T follicular helper cell (primary cell): ENCODE results near the gene AMN1.
"Not testable (repeated sequence)": the region's sequence is repeated elsewhere in the genome, so short reads cannot be mapped to it uniquely, and the experiment has no call there.

Experiments used
- DNase-seq: peaks from one replicate; pipeline ENCODE4 v3.0.0-alpha.2; 2020; ENCODE audit warnings: low read depth

The AMN1 gene

GRCh38 chr12:31685801-31686200, 43.0 kb downstream of the AMN1 start:
- no peak for DNase-seq

- DNase-seq: peak; percentile 47
These were observed 46.5 kb downstream of the AMN1 start for GRCh38 chr12:31682136-31682962.

- no peak for DNase-seq
These were observed 56.3 kb downstream of the AMN1 start for GRCh38 chr12:31672521-31672920.

GRCh38 chr12:31669582-31669981, 59.2 kb downstream of the AMN1 start:
- DNase-seq: not testable (repeated sequence)

GRCh38 chr12:31669020-31669419, 59.8 kb downstream of the AMN1 start:
- no peak for DNase-seq

GRCh38 chr12:31664038-31664437, 64.8 kb downstream of the AMN1 start:
- DNase-seq: no peak

GRCh38 chr12:31663576-31663975, 65.2 kb downstream of the AMN1 start:
- no peak for DNase-seq

- DNase-seq: no peak
These were observed 66.5 kb downstream of the AMN1 start for GRCh38 chr12:31662176-31662849.

GRCh38 chr12:31659087-31659942, 69.5 kb downstream of the AMN1 start, which contains the start of gene ETFBKMT:
Gene ETFBKMT, plus strand, starts transcription at chr12:31659688. Its CDS starts 2,266 bp downstream, at chr12:31661954.
- peak; percentile 87 for DNase-seq

GRCh38 chr12:31658471-31659086, 70.2 kb downstream of the AMN1 start:
- DNase-seq: no peak

GRCh38 chr12:31655792-31656191, 73.0 kb downstream of the AMN1 start:
- no peak for DNase-seq

GRCh38 chr12:31655208-31655607, 73.6 kb downstream of the AMN1 start:
- no peak for DNase-seq

GRCh38 chr12:31651893-31652521, 76.8 kb downstream of the AMN1 start:
- no peak for DNase-seq

- no peak for DNase-seq
These were observed 77.9 kb downstream of the AMN1 start for GRCh38 chr12:31650918-31651317.

- no peak for DNase-seq
These were observed 81.7 kb downstream of the AMN1 start for GRCh38 chr12:31647086-31647491.

- DNase-seq: no peak
These were observed 82.9 kb downstream of the AMN1 start for GRCh38 chr12:31645924-31646323.

GRCh38 chr12:31644536-31644935, 84.3 kb downstream of the AMN1 start:
- DNase-seq: no peak

GRCh38 chr12:31641509-31642090, 87.2 kb downstream of the AMN1 start:
- no peak for DNase-seq

GRCh38 chr12:31634620-31635019, 94.2 kb downstream of the AMN1 start:
- DNase-seq: no peak

GRCh38 chr12:31633464-31633863, 95.4 kb downstream of the AMN1 start:
- DNase-seq: no peak

- no peak for DNase-seq
These were observed 97.0 kb downstream of the AMN1 start for GRCh38 chr12:31631809-31632208.
